ENCODE data around the gene RAMP3.

The RAMP3 gene

DNA sequence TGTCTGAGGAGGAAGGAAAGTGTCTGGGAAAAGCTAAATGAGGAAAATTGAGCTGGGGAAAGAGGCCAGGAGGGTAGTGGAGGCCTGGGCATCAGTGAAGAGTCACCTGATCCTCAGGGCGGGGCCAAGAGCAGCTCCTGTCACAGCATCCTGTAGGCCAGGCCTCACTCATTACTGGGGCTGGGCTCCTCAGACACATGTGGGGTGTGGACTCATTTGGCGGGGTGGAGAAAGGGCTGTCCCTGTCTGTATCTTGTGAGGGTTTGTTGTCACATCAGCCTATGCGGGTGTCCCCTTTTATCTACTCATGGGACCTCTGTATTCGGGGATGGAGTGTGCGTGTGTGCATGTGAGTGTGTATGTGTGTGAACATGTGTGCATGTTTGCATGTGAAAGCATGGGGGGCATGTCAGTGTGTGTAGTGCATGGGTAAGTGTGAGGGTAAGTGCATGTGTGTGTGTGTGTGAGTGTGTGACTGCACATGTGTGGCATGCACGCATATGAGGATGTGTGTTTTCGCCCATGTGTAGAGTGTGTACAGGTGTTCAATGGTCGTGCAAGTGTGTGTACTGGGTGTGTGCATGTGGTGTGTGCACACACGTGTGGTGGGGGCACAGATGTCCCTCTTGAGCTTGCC, 67.8 kb downstream of the RAMP3 start:
- DNase-seq = no peak

DNA sequence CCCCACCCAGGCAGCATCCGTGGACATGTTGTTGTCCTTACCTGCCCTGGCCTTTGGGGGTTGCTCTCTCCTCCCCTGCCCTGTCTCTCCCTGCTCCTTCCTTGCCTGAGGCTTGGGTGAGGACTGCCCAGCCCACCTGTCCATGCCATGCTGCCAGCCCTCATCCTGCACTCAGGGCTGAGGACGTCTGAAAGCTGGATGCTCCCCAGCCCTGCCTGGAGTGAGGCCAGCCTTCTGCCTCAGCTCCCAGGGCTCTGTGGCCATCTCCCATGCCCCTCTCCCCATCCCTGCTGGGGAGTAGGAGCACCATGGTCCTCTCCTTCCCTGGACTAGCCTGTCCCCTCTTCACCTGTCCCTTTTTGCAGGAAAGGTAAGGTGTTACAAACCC, 68.4 kb downstream of the RAMP3 start:
- no peak for DNase-seq

DNA sequence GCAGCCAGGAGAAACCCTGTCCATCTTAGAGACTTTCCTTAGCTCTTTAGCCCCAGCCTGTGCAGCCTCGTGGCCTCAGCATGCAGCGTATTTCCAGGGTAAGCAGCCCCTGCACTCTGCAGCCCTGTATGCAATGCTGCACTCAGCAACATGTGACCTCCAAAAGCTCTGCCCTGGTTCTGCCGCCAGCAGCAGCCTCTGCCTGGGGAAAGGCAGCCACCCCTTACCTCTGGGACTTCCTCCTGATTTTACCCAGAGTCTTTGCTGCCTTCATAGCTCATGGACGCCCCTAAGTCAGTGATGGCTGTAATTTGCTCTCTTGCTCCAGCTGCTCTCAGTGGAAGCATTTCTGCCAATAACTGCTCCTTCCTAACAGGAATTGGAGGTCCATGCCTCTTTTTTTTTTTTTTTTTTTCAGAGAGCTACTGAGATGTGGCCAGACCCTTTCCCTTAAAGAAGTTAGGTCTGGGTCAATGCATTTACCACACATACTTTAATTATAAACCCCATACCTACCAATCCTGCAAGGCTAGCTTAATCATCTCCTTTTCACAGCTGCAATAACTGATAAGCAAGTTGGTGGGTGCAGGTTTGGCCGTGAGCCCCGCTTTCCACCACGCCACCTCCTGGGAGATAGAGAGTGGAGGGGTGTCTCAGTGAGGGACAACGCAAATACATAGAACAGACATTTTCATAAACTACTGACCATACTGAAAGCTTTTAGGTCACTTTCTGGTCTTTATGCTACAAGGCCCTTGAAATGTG, 71.7 kb downstream of the RAMP3 start:
- no peak for DNase-seq

DNA sequence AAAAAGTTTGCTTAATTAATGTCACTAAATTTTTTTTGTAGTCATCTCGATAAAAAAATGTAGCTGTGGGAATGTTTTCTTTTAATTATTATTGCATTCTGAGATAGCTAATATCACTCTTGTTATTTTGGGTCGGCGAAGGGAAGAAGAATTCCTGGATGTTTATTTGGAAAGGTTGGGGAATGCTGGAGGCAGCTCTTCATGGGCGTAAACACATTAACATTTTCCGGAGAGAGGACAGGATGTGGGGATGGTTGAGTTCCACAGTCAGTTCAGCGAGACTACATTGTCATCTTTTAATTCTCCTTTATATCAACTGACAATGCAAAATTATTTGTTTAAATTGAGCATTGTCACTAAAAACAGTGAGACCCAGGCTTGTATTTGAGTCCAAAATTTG, 72.5 kb downstream of the RAMP3 start:
- no peak for DNase-seq

DNA sequence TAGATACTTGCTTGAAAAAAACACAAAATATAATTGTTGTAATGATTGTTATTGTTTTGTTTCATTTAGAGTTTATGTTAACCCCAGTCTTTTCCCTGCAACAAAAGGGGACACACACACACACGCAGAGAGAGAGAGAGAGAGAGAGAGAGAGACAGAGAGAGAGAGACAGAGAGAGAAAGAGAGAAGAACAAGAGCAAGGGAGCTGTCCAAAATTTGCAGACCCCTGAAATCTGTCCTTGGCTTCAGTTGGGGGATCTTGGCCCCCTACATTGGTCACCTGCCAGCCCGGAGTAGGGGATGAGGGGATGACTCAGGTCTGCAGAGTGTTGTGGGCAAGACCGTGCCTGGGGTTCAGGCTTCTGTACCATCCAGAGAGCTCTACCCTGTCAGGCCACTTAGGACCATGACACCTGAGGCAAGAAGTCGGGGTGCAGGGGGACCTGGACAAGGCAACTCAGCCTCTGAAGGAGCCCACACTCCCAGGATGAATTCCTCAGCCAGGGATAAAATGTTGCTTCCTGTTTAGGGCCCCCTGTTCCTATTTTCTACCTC, 73.1 kb downstream of the RAMP3 start:
- DNase-seq = no peak

DNA sequence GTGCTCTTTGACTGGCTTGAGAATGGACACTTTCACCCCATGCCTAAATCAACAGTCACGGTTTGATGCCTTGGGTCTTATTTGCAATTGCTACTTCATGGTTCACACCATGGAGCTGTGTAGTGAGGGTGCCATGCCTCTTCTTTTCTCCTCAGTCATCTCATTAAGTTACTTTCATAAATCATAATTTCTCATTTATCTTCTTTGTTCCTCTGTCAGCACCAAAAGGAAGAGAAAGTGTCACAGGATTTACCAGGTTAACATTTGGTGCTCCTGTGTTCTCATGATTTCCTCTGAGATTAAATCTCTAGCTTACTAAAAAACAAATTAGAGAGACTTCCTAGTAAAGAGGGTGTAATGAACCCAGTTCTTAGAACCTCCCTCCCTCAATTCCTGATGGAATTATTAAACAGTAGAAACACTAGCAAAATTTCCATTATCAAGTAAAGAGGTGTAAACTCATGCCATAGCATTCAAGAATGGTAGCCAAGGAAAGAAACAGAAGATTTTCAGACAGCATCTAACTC, 75.7 kb downstream of the RAMP3 start:
- DNase-seq = no peak
